ENCODE results near the gene NINJ1. TPM values are rescaled to one million over a fixed set of nuclear protein-coding genes. Genes with fewer than 3 reads are reported as not detected.
"Not testable (repeated sequence)": the region's sequence is repeated elsewhere in the genome, so short reads cannot be mapped to it uniquely, and the experiment has no call there.

Gene NINJ1
- total RNA-seq, 4 donors from 2014 or later: 20.6 to 87.4 (median 44.2) TPM

- no peak for DNase-seq
- TF ChIP-seq, protein P1, sequence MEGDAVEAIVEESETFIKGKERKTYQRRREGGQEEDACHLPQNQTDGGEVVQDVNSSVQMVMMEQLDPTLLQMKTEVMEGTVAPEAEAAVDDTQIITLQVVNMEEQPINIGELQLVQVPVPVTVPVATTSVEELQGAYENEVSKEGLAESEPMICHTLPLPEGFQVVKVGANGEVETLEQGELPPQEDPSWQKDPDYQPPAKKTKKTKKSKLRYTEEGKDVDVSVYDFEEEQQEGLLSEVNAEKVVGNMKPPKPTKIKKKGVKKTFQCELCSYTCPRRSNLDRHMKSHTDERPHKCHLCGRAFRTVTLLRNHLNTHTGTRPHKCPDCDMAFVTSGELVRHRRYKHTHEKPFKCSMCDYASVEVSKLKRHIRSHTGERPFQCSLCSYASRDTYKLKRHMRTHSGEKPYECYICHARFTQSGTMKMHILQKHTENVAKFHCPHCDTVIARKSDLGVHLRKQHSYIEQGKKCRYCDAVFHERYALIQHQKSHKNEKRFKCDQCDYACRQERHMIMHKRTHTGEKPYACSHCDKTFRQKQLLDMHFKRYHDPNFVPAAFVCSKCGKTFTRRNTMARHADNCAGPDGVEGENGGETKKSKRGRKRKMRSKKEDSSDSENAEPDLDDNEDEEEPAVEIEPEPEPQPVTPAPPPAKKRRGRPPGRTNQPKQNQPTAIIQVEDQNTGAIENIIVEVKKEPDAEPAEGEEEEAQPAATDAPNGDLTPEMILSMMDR (IDR thresholded peaks at IDR 0.05): no peak
- TF ChIP-seq POLR2A (IDR thresholded peaks at IDR 0.05): no peak
- Histone ChIP-seq H3K9me3 (peaks cover 0 to 10% of the 10 kb centered on the region in 2 donors), H3K36me3 (no peaks in the 10 kb centered on the region), H3K4me1 (no peaks in the 10 kb centered on the region), H3K27me3 (no peaks in the 10 kb centered on the region), H3K27ac (no peak overlapping the region), H3K4me3 (no peak overlapping the region)
- intact Hi-C loops (cut with DNase I; ENCODE audit: low total_unique reads): no loop called here
These were observed 28.4 kb downstream of the NINJ1 start for GRCh38 chr9:93105620-93106019.

DNA sequence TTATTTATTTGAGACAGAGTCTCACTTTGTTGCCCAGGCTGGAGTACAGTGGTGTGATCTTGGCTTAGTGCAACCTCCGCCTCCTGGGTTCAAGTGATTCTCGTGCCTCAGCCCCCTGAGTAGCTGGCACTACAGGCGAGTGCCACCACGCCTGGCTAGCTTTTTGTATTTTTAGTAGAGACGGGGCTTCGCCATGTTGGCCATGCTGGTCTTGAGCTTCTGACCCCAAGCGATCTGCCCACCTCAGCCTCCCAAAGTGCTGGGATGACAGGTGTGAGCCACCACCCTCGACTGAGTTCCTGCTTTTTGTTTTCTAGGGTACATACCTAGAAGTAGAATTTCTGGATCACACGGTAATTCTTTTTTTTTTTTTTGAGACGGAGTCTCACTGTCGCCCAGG, 33.0 kb downstream of the NINJ1 start:
- peaks cover 0 to 10% of the 10 kb centered on the region in 2 donors for H3K9me3 ChIP-seq
- H3K4me3 ChIP-seq; H3K27me3 ChIP-seq; H3K27ac ChIP-seq; H3K36me3 ChIP-seq; intact Hi-C loops (cut with DNase I; ENCODE audit: low total_unique reads): not testable (repeated sequence)
- DNase-seq: peak in 1 of 2 donors; percentile 9
- H3K4me1 ChIP-seq: peaks cover 6 to 25% of the 10 kb centered on the region in 2 donors

DNA sequence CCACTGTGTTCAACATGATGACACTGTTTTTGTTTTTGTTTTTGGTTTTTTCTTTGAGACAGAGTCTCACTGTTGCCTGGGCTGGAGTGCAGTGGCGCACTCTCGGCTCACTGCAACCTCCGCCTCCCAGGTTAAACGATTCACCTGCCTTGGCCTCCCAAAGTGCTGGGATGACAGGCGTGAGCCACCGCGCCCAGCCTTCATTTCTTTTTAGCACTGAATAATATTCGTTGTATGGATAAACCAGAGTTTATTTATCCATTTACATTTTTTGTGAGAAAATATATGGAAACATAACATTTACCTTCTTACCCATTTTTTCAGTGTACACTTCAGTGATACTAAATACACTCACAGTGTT, 33.8 kb downstream of the NINJ1 start:
- TF ChIP-seq, protein P1 (IDR thresholded peaks at IDR 0.05): no peak
- no peak for TF ChIP-seq POLR2A (IDR thresholded peaks at IDR 0.05)
- no peak overlapping the region for H3K27ac ChIP-seq
- no peak overlapping the region for H3K4me3 ChIP-seq
- intact Hi-C loops (cut with DNase I; ENCODE audit: low total_unique reads): no loop called here
- DNase-seq: peak in 1 of 2 donors; percentile 2
- no peaks in the 10 kb centered on the region for H3K27me3 ChIP-seq
- H3K4me1 ChIP-seq: peaks cover 6 to 25% of the 10 kb centered on the region in 2 donors
- H3K36me3 ChIP-seq: no peaks in the 10 kb centered on the region
- H3K9me3 ChIP-seq: peaks cover 0 to 10% of the 10 kb centered on the region in 2 donors

- DNase-seq: peak in 1 of 2 donors; percentile 18
- H3K27ac ChIP-seq: peak overlapping the region; percentile 81 to 99
- no peaks in the 10 kb centered on the region for H3K27me3 ChIP-seq
- intact Hi-C loops (cut with DNase I; ENCODE audit: low total_unique reads): no loop called here
- H3K9me3 ChIP-seq: peaks cover 0 to 10% of the 10 kb centered on the region in 2 donors
- H3K4me3 ChIP-seq: no peak overlapping the region
- TF ChIP-seq, protein P1 (IDR thresholded peaks at IDR 0.05): no peak
- no peak for TF ChIP-seq POLR2A (IDR thresholded peaks at IDR 0.05)
- H3K36me3 ChIP-seq: no peaks in the 10 kb centered on the region
- H3K4me1 ChIP-seq: peaks cover 6 to 25% of the 10 kb centered on the region in 2 donors
These were observed 34.3 kb downstream of the NINJ1 start for GRCh38 chr9:93099551-93100275.

- no peaks in the 10 kb centered on the region for H3K36me3 ChIP-seq
- intact Hi-C loops (cut with DNase I; ENCODE audit: low total_unique reads): no loop called here
- H3K4me3 ChIP-seq: peak overlapping the region in 1 of 2 donors; percentile 6
- DNase-seq: peak; percentile 90 to 94
- H3K27me3 ChIP-seq: no peaks in the 10 kb centered on the region
- TF ChIP-seq, protein P1 (IDR thresholded peaks at IDR 0.05): no peak
- TF ChIP-seq POLR2A (IDR thresholded peaks at IDR 0.05): peak in 1 of 2 donors; percentile 17
- H3K27ac ChIP-seq: peak overlapping the region; percentile 81 to 99
- H3K9me3 ChIP-seq: no peaks in the 10 kb centered on the region
- H3K4me1 ChIP-seq: peaks cover 6 to 25% of the 10 kb centered on the region in 2 donors
These were observed 35.7 kb downstream of the NINJ1 start for GRCh38 chr9:93098236-93098946.
